Tibial nerve (tissue), 4 donors: Measurements from ENCODE around the gene SKIL. TPM values are rescaled to one million over a fixed set of nuclear protein-coding genes. Genes with fewer than 3 reads are reported as not detected.
A peak's percentile ranks its signal among the peaks of the same experiment; 100 is the strongest.

ENCODE experiments used
- DNase-seq, 2 donors: peaks; one replicate each; pipeline ENCODE4 v3.0.0-alpha.2; 2019; ENCODE audit warnings: low spot score in 2 of 2
- H3K27ac ChIP-seq, 4 donors: fragments of 200-600 bp; sonication (generic) in 3 of 4; one replicate each; pipeline ENCODE4 v1.5.1; 2017 to 2019; ENCODE audit warnings: mild to moderate bottlenecking in 1 of 4
- H3K27me3 ChIP-seq, 2 donors: fragments of 200-600 bp; sonication (generic) in 1 of 2; one replicate each; pipeline versions ENCODE4 v1.5.1 to v1.6.0; 2017 to 2019
- H3K36me3 ChIP-seq, 3 donors: fragments of 200-600 bp; sonication (generic); one replicate each; pipeline ENCODE4 v1.5.1; 2018 to 2019
- H3K4me1 ChIP-seq, 4 donors: fragments of 200-600 bp; sonication (generic) in 3 of 4; one replicate each; pipeline ENCODE4 v1.5.1; 2017 to 2019
- H3K4me3 ChIP-seq, 4 donors: fragments of 200-600 bp; sonication (generic) in 3 of 4; one replicate each; pipeline ENCODE4 v1.5.1; 2017 to 2019; ENCODE audit warnings: mild to moderate bottlenecking in 1 of 4, moderate library complexity in 1 of 4
- H3K9me3 ChIP-seq, 4 donors: fragments of 200-600 bp; sonication (generic) in 3 of 4; one replicate each; pipeline ENCODE4 v1.5.1; 2017 to 2019
- EP300 ChIP-seq, 2 donors: sonication (generic); formaldehyde crosslinking; IDR thresholded peaks; one replicate each; pipeline ENCODE4 v1.6.1; 2017; ENCODE audit warnings: antibody characterized with exemption in 2 of 2, mild to moderate bottlenecking in 1 of 2
- POLR2A ChIP-seq, 2 donors: fragments of 450-650 bp; IDR thresholded peaks; one replicate each; pipeline ENCODE4 v1.6.1; 2017; ENCODE audit warnings: antibody characterized with exemption in 2 of 2, mild to moderate bottlenecking in 2 of 2, moderate library complexity in 2 of 2
- WGBS, 2 donors: methylation state at CpG; one replicate each; pipeline ENCODE4 v1.1.5; 2018; 5-methylcytosine and 5-hydroxymethylcytosine counted together
- total RNA-seq, 4 donors: library from RNA; depleted of rRNA; stranded (reverse); fragments of >200 nt; gene quantifications; one replicate each; pipeline ENCODE4 v1.1.0, GENCODE V29; 2016
- TF ChIP-seq, protein P1 (sequence below), 5 experiments: fragments of 200-600 bp in 3 of 5; fragments of 450-650 bp in 2 of 5; sonication (generic) in 3 of 5; IDR thresholded peaks; one replicate each; pipeline ENCODE4 v1.5.1; 2016 to 2019; ENCODE audit warnings: antibody characterized with exemption in 5 of 5, mild to moderate bottlenecking in 3 of 5, moderate library complexity in 2 of 5

The SKIL gene
- total RNA-seq, 4 donors from 2014 or later, result 28.2 to 47.9 (median 43.4) TPM

DNA sequence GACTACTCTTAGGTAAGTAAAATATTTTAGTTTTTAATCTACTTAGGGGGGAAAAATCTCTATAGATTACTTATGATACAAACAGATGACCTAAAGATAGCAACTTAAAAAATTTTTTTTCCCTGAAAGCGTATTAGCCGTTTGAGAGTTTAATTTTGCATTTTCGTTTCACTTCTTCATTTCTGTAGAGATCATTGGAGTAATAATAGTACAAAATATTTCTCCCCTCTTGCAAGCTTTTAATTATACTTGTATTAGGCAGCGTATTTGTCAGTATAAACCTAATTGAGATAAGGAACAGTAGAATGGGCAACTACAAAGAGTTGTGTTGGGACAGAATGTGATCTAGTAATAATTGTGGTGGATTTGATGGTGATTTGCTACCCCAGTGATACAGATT lies 10.3 kb downstream of the SKIL start:
- TF ChIP-seq POLR2A (IDR thresholded peaks at IDR 0.05) (no peak), EP300 (IDR thresholded peaks at IDR 0.05) (no peak)
- TF ChIP-seq, protein P1, sequence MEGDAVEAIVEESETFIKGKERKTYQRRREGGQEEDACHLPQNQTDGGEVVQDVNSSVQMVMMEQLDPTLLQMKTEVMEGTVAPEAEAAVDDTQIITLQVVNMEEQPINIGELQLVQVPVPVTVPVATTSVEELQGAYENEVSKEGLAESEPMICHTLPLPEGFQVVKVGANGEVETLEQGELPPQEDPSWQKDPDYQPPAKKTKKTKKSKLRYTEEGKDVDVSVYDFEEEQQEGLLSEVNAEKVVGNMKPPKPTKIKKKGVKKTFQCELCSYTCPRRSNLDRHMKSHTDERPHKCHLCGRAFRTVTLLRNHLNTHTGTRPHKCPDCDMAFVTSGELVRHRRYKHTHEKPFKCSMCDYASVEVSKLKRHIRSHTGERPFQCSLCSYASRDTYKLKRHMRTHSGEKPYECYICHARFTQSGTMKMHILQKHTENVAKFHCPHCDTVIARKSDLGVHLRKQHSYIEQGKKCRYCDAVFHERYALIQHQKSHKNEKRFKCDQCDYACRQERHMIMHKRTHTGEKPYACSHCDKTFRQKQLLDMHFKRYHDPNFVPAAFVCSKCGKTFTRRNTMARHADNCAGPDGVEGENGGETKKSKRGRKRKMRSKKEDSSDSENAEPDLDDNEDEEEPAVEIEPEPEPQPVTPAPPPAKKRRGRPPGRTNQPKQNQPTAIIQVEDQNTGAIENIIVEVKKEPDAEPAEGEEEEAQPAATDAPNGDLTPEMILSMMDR (IDR thresholded peaks at IDR 0.05), result no peak
- Histone ChIP-seq H3K4me1 (peaks cover 0 to 37% (median 7%) of the 10 kb centered on the region in 4 donors), H3K27ac (no peak overlapping the region), H3K27me3 (no peaks in the 10 kb centered on the region), H3K36me3 (peaks cover 0 to 8% (median 0%) of the 10 kb centered on the region in 3 donors), H3K4me3 (no peak overlapping the region), H3K9me3 (no peaks in the 10 kb centered on the region)
- 72 to 77% methylated on average over 4 of the region's 4 CpGs for WGBS, 2 donors
- DNase-seq, result no peak

DNA sequence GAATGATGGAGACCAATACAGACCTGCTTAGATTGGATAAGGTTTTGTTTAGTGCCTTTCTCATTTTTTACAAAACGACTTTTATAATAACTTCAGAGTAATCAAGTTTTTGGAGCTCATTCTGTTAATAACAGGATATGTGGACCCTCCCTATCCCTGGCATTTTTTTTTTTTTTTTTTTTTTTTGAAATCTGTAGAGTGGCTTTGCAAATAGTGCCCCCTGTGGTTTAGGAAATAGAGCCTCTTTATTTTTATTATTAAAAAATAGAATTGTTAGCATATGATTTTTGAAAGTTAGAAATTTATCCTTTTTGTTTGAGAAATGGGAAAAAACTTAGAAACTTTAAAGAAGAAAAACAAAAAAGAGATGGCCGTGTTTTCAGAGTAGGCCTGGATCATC lies 11.4 kb downstream of the SKIL start:
- no peaks in the 10 kb centered on the region for H3K9me3 ChIP-seq
- H3K27ac ChIP-seq, result no peak overlapping the region
- H3K27me3 ChIP-seq, result no peaks in the 10 kb centered on the region
- H3K4me1 ChIP-seq, result peaks cover 0 to 36% (median 7%) of the 10 kb centered on the region in 4 donors
- 66 to 74% methylated on average over 2 of the region's 2 CpGs for WGBS, 2 donors
- TF ChIP-seq POLR2A (IDR thresholded peaks at IDR 0.05) (no peak), EP300 (IDR thresholded peaks at IDR 0.05) (no peak)
- TF ChIP-seq, protein P1 (IDR thresholded peaks at IDR 0.05), result peak in 3 of 5 experiments; percentile 23 to 29 (median 27)
- peaks cover 0 to 5% (median 0%) of the 10 kb centered on the region in 3 donors for H3K36me3 ChIP-seq
- no peak overlapping the region for H3K4me3 ChIP-seq
- DNase-seq, result no peak

DNA sequence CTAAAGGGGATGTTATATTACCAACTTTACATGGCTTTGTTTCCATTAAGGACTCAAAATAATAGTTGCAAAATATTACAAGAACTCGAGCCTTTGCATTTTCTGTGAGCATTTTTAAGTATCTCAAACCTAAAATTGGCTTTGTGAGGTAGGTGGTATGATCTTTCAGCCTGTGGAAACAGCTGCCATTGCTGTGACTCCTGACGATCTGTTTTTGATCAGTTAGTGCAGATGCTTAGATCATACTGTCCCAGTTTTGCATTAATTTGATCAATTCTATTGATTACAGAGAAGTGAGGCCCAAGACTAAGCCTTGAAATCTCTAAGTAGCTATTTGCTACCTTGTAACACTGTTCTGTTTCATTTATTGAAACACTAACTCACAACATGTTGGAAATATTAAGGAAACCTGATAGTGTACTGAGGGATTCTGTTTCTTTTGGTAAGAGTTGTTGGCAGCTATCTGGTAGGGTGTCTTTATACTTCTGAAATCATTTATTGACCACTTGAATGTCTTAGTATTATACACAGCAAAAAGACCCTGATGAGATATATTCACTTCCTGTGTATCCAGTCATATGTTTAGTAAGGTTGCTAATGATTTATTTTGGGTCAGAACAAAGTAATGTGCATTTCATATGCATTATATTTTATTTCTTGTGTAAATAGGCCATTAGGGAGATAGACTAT lies 14.8 kb downstream of the SKIL start:
- H3K27ac ChIP-seq, result no peak overlapping the region
- H3K27me3 ChIP-seq, result no peaks in the 10 kb centered on the region
- no peak for DNase-seq
- H3K36me3 ChIP-seq, result no peaks in the 10 kb centered on the region
- TF ChIP-seq, protein P1 (IDR thresholded peaks at IDR 0.05), result no peak
- no peak for TF ChIP-seq EP300 (IDR thresholded peaks at IDR 0.05)
- no peak overlapping the region for H3K4me3 ChIP-seq
- WGBS, 2 donors, result 52 to 56% methylated on average over 2 of the region's 2 CpGs
- H3K4me1 ChIP-seq, result peaks cover 0 to 45% (median 9%) of the 10 kb centered on the region in 4 donors
- H3K9me3 ChIP-seq, result no peaks in the 10 kb centered on the region

DNA sequence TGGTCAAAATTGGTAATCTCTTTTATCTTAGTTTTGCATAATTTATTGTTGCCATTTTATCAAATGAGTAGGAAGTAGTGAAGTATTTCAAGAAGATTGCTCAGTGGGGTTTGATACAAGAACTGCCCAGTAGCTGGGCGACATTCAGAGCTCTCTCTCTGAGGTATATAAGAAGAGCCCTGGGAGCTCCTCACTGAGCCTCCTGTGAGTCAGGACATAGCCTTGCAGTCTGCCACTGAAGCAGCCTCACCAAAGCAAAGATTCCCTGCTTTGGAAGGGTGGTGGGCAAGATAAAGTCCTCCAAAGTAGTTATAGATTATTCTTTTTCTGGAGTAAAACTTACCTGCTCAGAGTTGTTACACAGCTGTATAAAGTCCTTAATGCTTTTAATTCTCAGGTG lies 26.1 kb downstream of the SKIL start:
- DNase-seq, result no peak
- TF ChIP-seq EP300 (IDR thresholded peaks at IDR 0.05), result no peak
- no peak for TF ChIP-seq POLR2A (IDR thresholded peaks at IDR 0.05)
- TF ChIP-seq, protein P1 (IDR thresholded peaks at IDR 0.05), result no peak
- no peak overlapping the region for H3K27ac ChIP-seq
- 76 to 80% methylated on average over 1 of the region's 1 CpG for WGBS, 2 donors
- no peak overlapping the region for H3K4me3 ChIP-seq
- no peaks in the 10 kb centered on the region for H3K4me1 ChIP-seq
- no peaks in the 10 kb centered on the region for H3K27me3 ChIP-seq
- no peaks in the 10 kb centered on the region for H3K9me3 ChIP-seq
- peaks cover 0 to 69% (median 7%) of the 10 kb centered on the region in 3 donors for H3K36me3 ChIP-seq

DNA sequence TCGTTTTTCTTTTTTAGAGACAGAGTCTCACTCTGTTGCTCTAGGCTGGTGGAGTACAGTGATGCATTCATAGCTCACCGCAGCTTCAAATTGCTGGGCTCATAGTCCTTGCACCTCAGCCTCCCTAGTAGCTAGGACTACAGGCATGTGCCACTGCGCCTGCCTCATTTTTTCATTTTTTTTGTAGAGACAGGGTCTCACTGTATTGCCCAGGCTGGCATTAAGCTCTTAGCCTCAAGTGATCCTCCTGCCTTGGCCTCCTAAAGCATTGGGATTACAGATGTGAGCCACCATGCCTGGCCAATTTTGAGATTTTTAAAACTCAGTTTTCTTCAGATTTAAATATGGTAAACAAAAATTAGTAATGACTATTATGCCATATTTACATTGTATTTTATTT lies 29.0 kb downstream of the SKIL start:
- H3K36me3 ChIP-seq, result peaks cover 2 to 77% (median 7%) of the 10 kb centered on the region in 3 donors
- H3K9me3 ChIP-seq, result no peaks in the 10 kb centered on the region
- no peaks in the 10 kb centered on the region for H3K27me3 ChIP-seq
- no peak overlapping the region for H3K27ac ChIP-seq
- H3K4me1 ChIP-seq, result no peaks in the 10 kb centered on the region
- DNase-seq, result no peak
- H3K4me3 ChIP-seq, result no peak overlapping the region
- 82% methylated on average over 3 of the region's 3 CpGs for WGBS, 2 donors
- TF ChIP-seq POLR2A (IDR thresholded peaks at IDR 0.05), result no peak
- TF ChIP-seq, protein P1 (IDR thresholded peaks at IDR 0.05), result no peak
- TF ChIP-seq EP300 (IDR thresholded peaks at IDR 0.05), result no peak
